ENCODE results near the gene ABCA10. TPM values are rescaled to one million over a fixed set of nuclear protein-coding genes. Genes with fewer than 3 reads are reported as not detected.

The ABCA10 gene
- total RNA-seq, 1 experiment from 2014 or later, result not detected

- H4K20me1 ChIP-seq (ENCODE audit: insufficient read depth), result no peaks in the 10 kb centered on the region
These were observed 74.4 kb downstream of the ABCA10 start for GRCh38 chr17:69154267-69154666.

DNA sequence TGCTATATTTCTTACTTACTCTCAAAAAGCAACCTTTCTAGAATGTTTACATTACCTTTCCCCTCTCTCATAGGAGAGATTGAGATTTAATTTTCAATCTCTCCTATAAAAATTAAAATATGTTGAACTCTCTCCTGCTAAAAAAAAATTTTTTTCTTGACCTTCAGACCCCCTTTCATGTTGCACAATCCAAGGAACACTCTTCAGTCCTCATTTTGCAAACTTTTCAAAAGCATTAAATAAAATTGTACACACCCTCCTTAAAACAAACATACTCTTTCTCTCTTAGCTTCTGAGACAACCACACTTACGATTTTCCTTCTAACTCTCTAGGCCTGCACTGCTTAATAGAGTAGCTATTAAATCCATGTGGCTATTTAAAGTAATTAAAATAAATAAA, 78.3 kb downstream of the ABCA10 start:
- H4K20me1 ChIP-seq (ENCODE audit: insufficient read depth), result no peaks in the 10 kb centered on the region
- no peaks in the 10 kb centered on the region for H3K79me2 ChIP-seq (ENCODE audit: low read depth)
- ChIA-PET CTCF (no interaction called here), POLR2A (ENCODE audit: unreplicated experiment) (no interaction called here)
- H3K36me3 ChIP-seq (ENCODE audit: low read depth), result no peaks in the 10 kb centered on the region
- no peak overlapping the region for H2AFZ ChIP-seq
- no peak overlapping the region for H3K27ac ChIP-seq
- no peaks in the 10 kb centered on the region; the same call in none of the 2 replicates for H3K9me2 ChIP-seq (ENCODE audit: insufficient read depth)
- 0 out of 2 replicates have a peak, but pooled peaks cover 4% of the 10 kb centered on the region for H3K9me3 ChIP-seq (ENCODE audit: insufficient read depth, low read depth)
- no peaks in the 10 kb centered on the region for H3K4me1 ChIP-seq (replicated peaks; ENCODE audit: insufficient read depth)
- no peaks in the 10 kb centered on the region for H3K27me3 ChIP-seq (ENCODE audit: insufficient read depth, low read depth)
- intact Hi-C loops (cut with micrococcal nuclease; ENCODE audit: unreplicated experiment), result no loop called here
- H3K4me3 ChIP-seq, result no peak overlapping the region
- no TSS peak for BruUV-seq (replicated peaks)
- no peaks in the 10 kb centered on the region for H3F3A ChIP-seq (ENCODE audit: insufficient read depth, low read depth)
- TF ChIP-seq CTCF (conservative IDR thresholded peaks at IDR 0.05), result no peak
- TF ChIP-seq EZH2 (IDR thresholded peaks at IDR 0.05; ENCODE audit: low read depth), result no peak
- DNase-seq, result no peak
- H3K4me2 ChIP-seq, result no peak overlapping the region

More at GRCh38 chr17:69154267-69154666, 74.4 kb downstream of the ABCA10 start:
- H3K4me1 ChIP-seq (replicated peaks; ENCODE audit: insufficient read depth), result no peaks in the 10 kb centered on the region
- POLR2A ChIA-PET (ENCODE audit: unreplicated experiment), result no interaction called here
- H2AFZ ChIP-seq, result no peak overlapping the region
- no peaks in the 10 kb centered on the region for H3K79me2 ChIP-seq (ENCODE audit: low read depth)
- no peaks in the 10 kb centered on the region for H3F3A ChIP-seq (ENCODE audit: insufficient read depth, low read depth)
- 0 out of 2 replicates have a peak, but pooled peaks cover 4% of the 10 kb centered on the region for H3K9me3 ChIP-seq (ENCODE audit: insufficient read depth, low read depth)
- no peak for DNase-seq
- intact Hi-C loops (cut with micrococcal nuclease; ENCODE audit: unreplicated experiment), result no loop called here
- no peak overlapping the region for H3K4me2 ChIP-seq
- H3K36me3 ChIP-seq (ENCODE audit: low read depth), result no peaks in the 10 kb centered on the region
- BruUV-seq (replicated peaks), result no TSS peak
- CTCF ChIA-PET, result no interaction called here
- no peak overlapping the region for H3K27ac ChIP-seq
- no peaks in the 10 kb centered on the region; the same call in none of the 2 replicates for H3K9me2 ChIP-seq (ENCODE audit: insufficient read depth)
- no peaks in the 10 kb centered on the region for H3K27me3 ChIP-seq (ENCODE audit: insufficient read depth, low read depth)
- no peak overlapping the region for H3K4me3 ChIP-seq
- TF ChIP-seq CTCF (conservative IDR thresholded peaks at IDR 0.05) (no peak), EZH2 (IDR thresholded peaks at IDR 0.05; ENCODE audit: low read depth) (no peak)

DNA sequence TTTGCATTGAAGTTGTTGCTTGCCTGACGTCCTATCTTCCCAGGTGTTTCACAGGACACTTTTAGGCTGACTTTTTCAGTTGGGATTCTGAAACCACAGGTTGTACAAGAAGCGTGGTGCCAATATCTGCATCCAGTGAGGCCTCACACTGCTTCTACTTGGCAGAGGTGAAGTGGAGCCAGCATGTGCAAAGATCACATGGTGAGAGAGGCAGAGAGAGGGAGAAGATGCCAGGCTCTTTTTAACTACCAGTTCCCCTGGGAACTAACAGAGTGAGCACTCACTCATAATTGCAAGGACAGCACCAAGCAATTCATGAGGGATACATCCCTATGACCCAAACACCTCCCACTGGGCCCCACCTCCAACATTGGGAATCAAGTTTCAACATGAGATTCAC, 81.2 kb downstream of the ABCA10 start:
- intact Hi-C loops (cut with micrococcal nuclease; ENCODE audit: unreplicated experiment), result no loop called here
- no peak overlapping the region for H2AFZ ChIP-seq
- POLR2A ChIA-PET (ENCODE audit: unreplicated experiment), result no interaction called here
- no peaks in the 10 kb centered on the region for H3F3A ChIP-seq (ENCODE audit: insufficient read depth, low read depth)
- no TSS peak for BruUV-seq (replicated peaks)
- CTCF ChIA-PET, result no interaction called here
- no peak overlapping the region for H3K27ac ChIP-seq
- H3K4me2 ChIP-seq, result no peak overlapping the region
- no peaks in the 10 kb centered on the region for H3K27me3 ChIP-seq (ENCODE audit: insufficient read depth, low read depth)
- no peak for TF ChIP-seq EZH2 (IDR thresholded peaks at IDR 0.05; ENCODE audit: low read depth)
- no peak for TF ChIP-seq CTCF (conservative IDR thresholded peaks at IDR 0.05)
- no peaks in the 10 kb centered on the region for H3K79me2 ChIP-seq (ENCODE audit: low read depth)
- no peaks in the 10 kb centered on the region for H4K20me1 ChIP-seq (ENCODE audit: insufficient read depth)
- H3K9me3 ChIP-seq (ENCODE audit: insufficient read depth, low read depth), result 0 out of 2 replicates have a peak, but pooled peaks cover 4% of the 10 kb centered on the region
- no peaks in the 10 kb centered on the region for H3K4me1 ChIP-seq (replicated peaks; ENCODE audit: insufficient read depth)
- DNase-seq, result no peak
- no peaks in the 10 kb centered on the region for H3K36me3 ChIP-seq (ENCODE audit: low read depth)
- H3K9me2 ChIP-seq (ENCODE audit: insufficient read depth), result peaks cover 4% of the 10 kb centered on the region
- no peak overlapping the region for H3K4me3 ChIP-seq
